ENCODE data around the gene TPI1.
A peak's percentile ranks its signal among the peaks of the same experiment; 100 is the strongest.

TPI1 gene

DNA sequence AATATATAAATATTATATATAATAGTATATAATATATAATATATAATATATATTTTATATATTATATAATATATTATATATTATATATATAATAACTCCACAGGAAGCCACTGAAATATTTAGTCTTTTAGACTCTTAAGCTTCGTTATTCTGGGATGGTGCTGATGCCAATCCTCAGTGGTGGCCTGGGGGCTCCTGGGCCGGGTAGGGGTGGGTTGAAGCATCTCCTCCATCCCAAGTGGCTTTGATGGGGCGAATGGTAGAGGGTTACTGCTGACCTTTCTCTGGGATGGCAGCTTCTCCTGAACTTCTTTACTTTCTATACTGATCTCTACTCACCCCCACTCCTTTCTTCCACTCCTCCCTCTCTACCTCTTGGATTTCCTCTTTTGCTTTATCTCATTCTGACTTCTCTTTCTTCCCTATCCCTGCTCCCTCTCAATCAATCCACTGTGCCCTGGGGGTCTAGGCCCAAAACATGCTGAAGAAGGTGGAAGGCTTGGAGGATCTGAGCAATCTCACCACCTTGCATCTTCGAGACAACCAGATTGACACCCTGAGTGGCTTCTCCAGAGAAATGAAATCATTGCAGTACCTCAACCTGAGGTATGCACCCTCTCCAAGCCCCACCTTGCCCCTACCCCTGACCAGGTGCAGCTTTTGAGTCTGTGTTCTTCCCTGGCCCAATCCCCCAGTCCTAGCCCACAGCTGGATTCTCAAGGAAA lies 42.3 kb downstream of the TPI1 start:
- TF ChIP-seq CTCF (conservative IDR thresholded peaks at IDR 0.05; ENCODE audit: control insufficient read depth, insufficient read depth, low read depth, low read length), result no peak
- no peak for DNase-seq (ENCODE audit: low read depth)

DNA sequence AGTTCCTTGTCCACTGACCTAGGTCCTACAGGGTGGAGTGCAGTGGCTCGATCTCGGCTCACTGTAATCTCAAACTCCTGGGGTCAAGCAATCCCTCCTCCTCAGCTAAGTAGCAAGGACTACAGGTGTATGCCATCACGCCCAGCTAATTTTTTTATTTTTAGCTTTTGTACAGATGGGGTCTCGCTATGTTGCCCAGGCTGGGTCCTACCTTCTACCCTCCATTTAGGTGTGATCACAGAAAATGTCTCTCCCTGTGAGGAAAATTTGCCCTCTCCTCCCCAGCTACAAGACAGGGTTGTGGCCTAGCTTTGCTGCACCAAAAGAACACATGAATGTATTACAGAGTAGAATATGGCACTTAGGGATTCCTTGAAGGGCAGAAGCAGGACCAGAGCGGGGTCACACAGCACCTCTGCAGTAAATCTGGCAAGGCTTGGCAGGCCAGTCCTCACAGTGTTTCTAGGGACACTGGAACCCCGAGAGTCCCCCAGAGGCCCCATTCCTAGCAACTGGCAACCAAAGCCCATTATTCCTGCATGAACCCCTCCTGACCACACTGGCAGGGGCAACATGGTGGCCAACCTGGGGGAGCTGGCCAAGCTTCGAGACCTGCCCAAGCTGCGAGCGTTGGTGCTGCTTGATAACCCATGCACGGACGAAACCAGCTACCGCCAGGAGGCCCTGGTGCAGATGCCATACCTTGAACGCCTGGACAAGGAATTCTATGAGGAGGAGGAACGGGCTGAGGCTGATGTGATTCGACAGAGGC lies 45.0 kb downstream of the TPI1 start:
- no peak for TF ChIP-seq CTCF (conservative IDR thresholded peaks at IDR 0.05; ENCODE audit: control insufficient read depth, insufficient read depth, low read depth, low read length)
- H3K4me3 ChIP-seq (ENCODE audit: control insufficient read depth, low read depth, low read length), result no peak overlapping the region
- no peak for DNase-seq (ENCODE audit: low read depth)

More for the DNA sequence above, 42.3 kb downstream of the TPI1 start:
- H3K4me3 ChIP-seq (ENCODE audit: control insufficient read depth, low read depth, low read length), result no peak overlapping the region

- peak; percentile 52 for DNase-seq (ENCODE audit: low read depth)
- TF ChIP-seq CTCF (conservative IDR thresholded peaks at IDR 0.05; ENCODE audit: control insufficient read depth, insufficient read depth, low read depth, low read length), result no peak
- peak within 1 kb of the TSS; percentile 61 for H3K4me3 ChIP-seq (ENCODE audit: control insufficient read depth, low read depth, low read length)
Measured at GRCh38 chr12:6914246-6914946, 47.1 kb downstream of the TPI1 start, which contains the start of gene ENO2. TSS of gene ENO2 (plus strand) at chr12:6914580. CDS start at chr12:6915833, 1,253 bp downstream.

- no peak for TF ChIP-seq CTCF (conservative IDR thresholded peaks at IDR 0.05; ENCODE audit: control insufficient read depth, insufficient read depth, low read depth, low read length)
- no peak for DNase-seq (ENCODE audit: low read depth)
- H3K4me3 ChIP-seq (ENCODE audit: control insufficient read depth, low read depth, low read length), result peak overlapping the region; percentile 61
Measured at GRCh38 chr12:6914947-6915788, 47.8 kb downstream of the TPI1 start.

- no peak for TF ChIP-seq CTCF (conservative IDR thresholded peaks at IDR 0.05; ENCODE audit: control insufficient read depth, insufficient read depth, low read depth, low read length)
- H3K4me3 ChIP-seq (ENCODE audit: control insufficient read depth, low read depth, low read length), result no peak overlapping the region
- no peak for DNase-seq (ENCODE audit: low read depth)
Measured at GRCh38 chr12:6915789-6916285, 48.5 kb downstream of the TPI1 start.

Measured in fibroblast of mammary gland (primary cell).